Suprapubic skin (tissue), 4 donors: Measurements from ENCODE around the gene STYXL2. TPM values are rescaled to one million over a fixed set of nuclear protein-coding genes. Genes with fewer than 3 reads are reported as not detected.

Experiments used
- DNase-seq, 2 donors: peaks; one replicate each; pipeline ENCODE4 v3.0.0-alpha.2; 2019; ENCODE audit warnings: low spot score in 2 of 2
- H3K27ac ChIP-seq: fragments of 200-600 bp; sonication (generic); one replicate; pipeline ENCODE4 v1.5.1; 2019
- H3K27me3 ChIP-seq: fragments of 200-600 bp; sonication (generic); one replicate; pipeline ENCODE4 v1.5.1; 2019
- H3K36me3 ChIP-seq: fragments of 200-600 bp; sonication (generic); one replicate; pipeline ENCODE4 v1.5.1; 2019
- H3K4me1 ChIP-seq: fragments of 200-600 bp; sonication (generic); one replicate; pipeline ENCODE4 v1.5.1; 2019
- H3K4me3 ChIP-seq: fragments of 200-600 bp; sonication (generic); one replicate; pipeline ENCODE4 v1.5.1; 2019; ENCODE audit warnings: mild to moderate bottlenecking
- H3K9me3 ChIP-seq: fragments of 200-600 bp; sonication (generic); one replicate; pipeline ENCODE4 v1.5.1; 2019
- CTCF ChIP-seq, 2 donors: fragments of 200-600 bp in 1 of 2; fragments of 450-650 bp in 1 of 2; sonication (generic) in 1 of 2; IDR thresholded peaks; one replicate each; pipeline ENCODE4 v1.5.1; 2016 to 2019; ENCODE audit warnings: antibody characterized with exemption in 2 of 2, mild to moderate bottlenecking in 1 of 2, moderate library complexity in 1 of 2
- EP300 ChIP-seq: sonication (generic); formaldehyde crosslinking; IDR thresholded peaks from one replicate; pipeline ENCODE4 v1.6.1; 2017; ENCODE audit warnings: antibody characterized with exemption
- POLR2A ChIP-seq, 2 donors: fragments of 450-650 bp; IDR thresholded peaks; one replicate each; pipeline ENCODE4 v1.6.1; 2017; ENCODE audit warnings: antibody characterized with exemption in 2 of 2, mild to moderate bottlenecking in 2 of 2, moderate library complexity in 2 of 2
- POLR2AphosphoS5 ChIP-seq, 3 donors: sonication (generic); formaldehyde crosslinking; IDR thresholded peaks; one replicate each; pipeline ENCODE4 v1.6.1; 2017; ENCODE audit warnings: antibody characterized with exemption in 3 of 3
- WGBS: methylation state at CpG from one replicate; pipeline ENCODE4 v1.1.5; 2018; 5-methylcytosine and 5-hydroxymethylcytosine counted together
- total RNA-seq, 4 donors: library from RNA; depleted of rRNA; stranded (reverse); fragments of >200 nt; gene quantifications; one replicate each; pipeline ENCODE4 v1.1.0, GENCODE V29; 2016

Gene STYXL2
- total RNA-seq, 4 donors from 2014 or later, result 0.29 TPM; not detected in 3

- Histone ChIP-seq H3K4me1 (no peaks in the 10 kb centered on the region), H3K9me3 (no peaks in the 10 kb centered on the region), H3K27ac (no peak overlapping the region), H3K36me3 (no peaks in the 10 kb centered on the region), H3K4me3 (no peak overlapping the region), H3K27me3 (peaks cover 14% of the 10 kb centered on the region)
- TF ChIP-seq CTCF (IDR thresholded peaks at IDR 0.05) (no peak), POLR2AphosphoS5 (IDR thresholded peaks at IDR 0.05) (no peak), POLR2A (IDR thresholded peaks at IDR 0.05) (no peak), EP300 (no peak)
- no peak for DNase-seq
Measured at GRCh38 chr1:167114725-167115124, 20.9 kb downstream of the STYXL2 start.

- 55% methylated on average over 5 of the region's 5 CpGs for WGBS
- H3K9me3 ChIP-seq, result no peaks in the 10 kb centered on the region
- H3K27me3 ChIP-seq, result peaks cover 14% of the 10 kb centered on the region
- no peaks in the 10 kb centered on the region for H3K36me3 ChIP-seq
- no peak for DNase-seq
- no peaks in the 10 kb centered on the region for H3K4me1 ChIP-seq
- H3K27ac ChIP-seq, result no peak overlapping the region
- no peak overlapping the region for H3K4me3 ChIP-seq
- no peak for TF ChIP-seq CTCF (IDR thresholded peaks at IDR 0.05)
- no peak for TF ChIP-seq EP300
- no peak for TF ChIP-seq POLR2AphosphoS5 (IDR thresholded peaks at IDR 0.05)
- no peak for TF ChIP-seq POLR2A (IDR thresholded peaks at IDR 0.05)
Measured at GRCh38 chr1:167115655-167116054, 21.8 kb downstream of the STYXL2 start.

GRCh38 chr1:167116174-167116573 lies 22.3 kb downstream of the STYXL2 start:
- H3K36me3 ChIP-seq, result no peaks in the 10 kb centered on the region
- H3K4me3 ChIP-seq, result no peak overlapping the region
- H3K9me3 ChIP-seq, result no peaks in the 10 kb centered on the region
- no peak overlapping the region for H3K27ac ChIP-seq
- peaks cover 14% of the 10 kb centered on the region for H3K27me3 ChIP-seq
- peaks cover 4% of the 10 kb centered on the region for H3K4me1 ChIP-seq
- 50% methylated on average over 1 of the region's 1 CpG for WGBS
- no peak for DNase-seq
- TF ChIP-seq EP300 (no peak), POLR2AphosphoS5 (IDR thresholded peaks at IDR 0.05) (no peak), POLR2A (IDR thresholded peaks at IDR 0.05) (no peak), CTCF (IDR thresholded peaks at IDR 0.05) (no peak)

- TF ChIP-seq EP300, result no peak
- no peak for TF ChIP-seq POLR2A (IDR thresholded peaks at IDR 0.05)
- WGBS, result 94% methylated on average over 8 of the region's 9 CpGs
- Histone ChIP-seq H3K9me3 (no peaks in the 10 kb centered on the region), H3K4me1 (peaks cover 8% of the 10 kb centered on the region), H3K4me3 (no peak overlapping the region), H3K27me3 (peaks cover 11% of the 10 kb centered on the region), H3K27ac (no peak overlapping the region), H3K36me3 (no peaks in the 10 kb centered on the region)
- DNase-seq, result no peak
Measured at GRCh38 chr1:167117225-167117624, 23.4 kb downstream of the STYXL2 start.

GRCh38 chr1:167118188-167118587 lies 24.3 kb downstream of the STYXL2 start:
- WGBS, result 80% methylated on average over 5 of the region's 5 CpGs
- TF ChIP-seq POLR2A (IDR thresholded peaks at IDR 0.05) (no peak), EP300 (no peak), POLR2AphosphoS5 (IDR thresholded peaks at IDR 0.05) (no peak), CTCF (IDR thresholded peaks at IDR 0.05) (no peak)

GRCh38 chr1:167119696-167120095 lies 25.8 kb downstream of the STYXL2 start:
- Histone ChIP-seq H3K27ac (no peak overlapping the region), H3K9me3 (no peaks in the 10 kb centered on the region), H3K4me1 (peaks cover 8% of the 10 kb centered on the region), H3K4me3 (no peak overlapping the region), H3K27me3 (peaks cover 9% of the 10 kb centered on the region), H3K36me3 (no peaks in the 10 kb centered on the region)
- TF ChIP-seq POLR2AphosphoS5 (IDR thresholded peaks at IDR 0.05) (no peak), POLR2A (IDR thresholded peaks at IDR 0.05) (no peak), EP300 (no peak), CTCF (IDR thresholded peaks at IDR 0.05) (no peak)
- 93% methylated on average over 3 of the region's 3 CpGs for WGBS
- no peak for DNase-seq

More at GRCh38 chr1:167118188-167118587, 24.3 kb downstream of the STYXL2 start:
- H3K4me1 ChIP-seq, result peaks cover 8% of the 10 kb centered on the region
- no peak for DNase-seq
- no peaks in the 10 kb centered on the region for H3K9me3 ChIP-seq
- H3K36me3 ChIP-seq, result no peaks in the 10 kb centered on the region
- H3K4me3 ChIP-seq, result no peak overlapping the region
- H3K27ac ChIP-seq, result no peak overlapping the region
- peaks cover 9% of the 10 kb centered on the region for H3K27me3 ChIP-seq
